CD14-positive monocyte (primary cell): ENCODE data around the gene IGF2. TPM values are rescaled to one million over a fixed set of nuclear protein-coding genes. Genes with fewer than 3 reads are reported as not detected.

Experiments
- DNase-seq, 3 donors: peaks; one replicate each; pipeline ENCODE4 v3.0.0-alpha.2; 2011 to 2022
- H2AFZ ChIP-seq: 2 replicates; pipeline ENCODE4 v1.6.0; 2012; ENCODE audit warnings: mild to moderate bottlenecking, low read depth, low read length, inconsistent platforms; ENCODE audit not compliant: insufficient read depth, poor library complexity, severe bottlenecking
- H3K27ac ChIP-seq, 2 donors: 1 replicate in 1 of 2; 2 replicates in 1 of 2; pipeline ENCODE4 v1.5.1; 2012 to 2013; ENCODE audit warnings: low read length in 2 of 2, control low read depth in 1 of 2, inconsistent platforms in 1 of 2, low read depth in 1 of 2, mild to moderate bottlenecking in 1 of 2
- H3K27me3 ChIP-seq, 2 donors: one replicate each; pipeline versions ENCODE4 v1.6.0 to v1.6.1; 2011 to 2013; ENCODE audit warnings: low read length in 2 of 2; ENCODE audit not compliant: control insufficient read depth in 2 of 2, insufficient read depth in 2 of 2
- H3K36me3 ChIP-seq, 2 donors: replicated peaks in 1 of 2; 1 replicate in 1 of 2; 2 replicates in 1 of 2; pipeline versions ENCODE4 v1.5.1 to v1.6.1; 2012 to 2013; ENCODE audit warnings: low read length in 2 of 2, control low read depth in 1 of 2, inconsistent platforms in 1 of 2, mild to moderate bottlenecking in 1 of 2; ENCODE audit not compliant: insufficient read depth in 2 of 2, control insufficient read depth in 1 of 2
- H3K4me1 ChIP-seq, 2 donors: 1 replicate in 1 of 2; 2 replicates in 1 of 2; pipeline versions ENCODE4 v1.5.1 to v1.6.1; 2012 to 2013; ENCODE audit warnings: low read length in 2 of 2, control low read depth in 1 of 2, inconsistent platforms in 1 of 2, mild to moderate bottlenecking in 1 of 2, moderate library complexity in 1 of 2; ENCODE audit not compliant: insufficient read depth in 2 of 2, control insufficient read depth in 1 of 2
- H3K4me2 ChIP-seq: replicated peaks from 2 replicates; pipeline ENCODE3; 2012; ENCODE audit warnings: low read length, moderate library complexity, mild to moderate bottlenecking; ENCODE audit not compliant: poor library complexity, severe bottlenecking; ENCODE audit errors: extremely low read depth
- H3K4me3 ChIP-seq, 3 experiments: fragments of 200-600 bp in 1 of 3; sonication (generic) in 1 of 3; replicated peaks in 1 of 3; 1 replicate in 2 of 3; 2 replicates in 1 of 3; pipeline ENCODE4 v1.5.1; 2011 to 2013; ENCODE audit warnings: low read length in 3 of 3, mild to moderate bottlenecking in 3 of 3, control low read depth in 2 of 3, low read depth in 2 of 3, inconsistent platforms in 1 of 3, moderate library complexity in 1 of 3
- H3K79me2 ChIP-seq: 2 replicates; pipeline ENCODE4 v1.6.0; 2012; ENCODE audit warnings: mild to moderate bottlenecking, control low read depth, inconsistent platforms, low read length, moderate library complexity; ENCODE audit not compliant: insufficient read depth
- H3K9ac ChIP-seq: 2 replicates; pipeline ENCODE4 v1.6.0; 2017; ENCODE audit warnings: low read length, mild to moderate bottlenecking; ENCODE audit not compliant: insufficient read depth, poor library complexity, severe bottlenecking
- H3K9me3 ChIP-seq, 2 donors: replicated peaks in 1 of 2; 1 replicate in 1 of 2; 2 replicates in 1 of 2; pipeline versions ENCODE4 v1.5.1 to v1.6.1; 2012 to 2013; ENCODE audit warnings: low read length in 2 of 2, control low read depth in 1 of 2; ENCODE audit not compliant: control insufficient read depth in 1 of 2, insufficient read depth in 1 of 2
- H4K20me1 ChIP-seq: 2 replicates; pipeline ENCODE4 v1.6.0; 2012; ENCODE audit warnings: mild to moderate bottlenecking, low read length, control low read depth, moderate library complexity; ENCODE audit not compliant: insufficient read depth
- H3K27ac Mint-ChIP-seq, 7 donors: one replicate each; pipeline ENCODE4 v1.8.0; 2020; ENCODE audit warnings: mild to moderate bottlenecking in 7 of 7, mixed read lengths in 7 of 7, moderate library complexity in 6 of 7, inconsistent platforms in 2 of 7
- H3K27me3 Mint-ChIP-seq, 3 donors: one replicate each; pipeline ENCODE4 v1.8.0; 2021 to 2022; ENCODE audit warnings: low read depth in 3 of 3, mild to moderate bottlenecking in 3 of 3, mixed read lengths in 3 of 3, moderate library complexity in 3 of 3, inconsistent platforms in 1 of 3
- H3K36me3 Mint-ChIP-seq, 2 donors: one replicate each; pipeline ENCODE4 v1.8.0; 2020; ENCODE audit warnings: mixed read lengths in 2 of 2, inconsistent platforms in 1 of 2, mild to moderate bottlenecking in 1 of 2
- H3K4me1 Mint-ChIP-seq: one replicate; pipeline ENCODE4 v1.8.0; 2020; ENCODE audit warnings: mild to moderate bottlenecking, mixed read lengths
- H3K4me3 Mint-ChIP-seq, 2 donors: one replicate each; pipeline ENCODE4 v1.8.0; 2020; ENCODE audit warnings: mild to moderate bottlenecking in 2 of 2, mixed read lengths in 2 of 2, moderate library complexity in 1 of 2
- H3K9me3 Mint-ChIP-seq, 7 donors: one replicate each; pipeline ENCODE4 v1.8.0; 2020 to 2022; ENCODE audit warnings: mixed read lengths in 7 of 7, mild to moderate bottlenecking in 6 of 7, moderate library complexity in 6 of 7, inconsistent platforms in 2 of 7
- WGBS: methylation state at CpG from one replicate; pipeline ENCODE4 v1.1.5; 2013; ENCODE audit warnings: missing lambda C conversion rate; ENCODE audit not compliant: insufficient coverage; 5-methylcytosine and 5-hydroxymethylcytosine counted together
- intact Hi-C, 2 donors: fragments of 100-400 bp; cut with micrococcal nuclease; formaldehyde crosslinking; loops; one replicate each; pipeline versions ENCODE4 v1.15.0 to v1.15.1; 2023
- polyA plus RNA-seq, 3 donors: library from polyadenylated mRNA; depleted of rRNA in 1 of 3; unstranded in 2 of 3; stranded (reverse) in 1 of 3; fragments of 300-500 nt in 2 of 3; fragments of >200 nt in 1 of 3; fragmentation: Illumina TruSeq in 2 of 3; gene quantifications; 1 replicate in 2 of 3; 2 replicates in 1 of 3; pipeline ENCODE4 v1.2.3, GENCODE V29; 2012 to 2021
- TF ChIP-seq, protein P1 (sequence below): fragments of 200-600 bp; IDR thresholded peaks from one replicate; pipeline ENCODE4 v1.8.0; 2022; ENCODE audit warnings: antibody characterized with exemption, mild to moderate bottlenecking

IGF2 gene
- polyA plus RNA-seq, 3 donors: not detected

DNA sequence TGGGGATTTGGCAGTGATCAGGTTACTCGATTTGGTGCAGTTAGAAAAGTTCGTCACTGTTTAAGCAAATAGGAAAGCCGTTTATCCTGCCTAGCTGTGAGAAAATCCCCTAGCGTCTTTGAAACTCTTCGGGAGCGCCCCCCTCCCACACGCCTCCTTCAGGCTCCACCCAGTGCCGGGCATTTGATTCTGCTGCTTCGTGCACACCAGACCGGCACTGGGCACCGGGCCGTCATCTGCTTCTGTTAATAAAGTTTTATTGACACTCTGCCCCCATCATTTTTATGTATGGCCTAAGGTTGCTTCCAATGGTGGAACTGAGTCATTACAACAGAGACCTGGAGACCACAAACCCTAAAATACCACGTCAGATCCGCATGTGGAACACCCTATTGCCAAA is 50.9 kb downstream of the IGF2 start:
- no peak for DNase-seq
- Mint-ChIP-seq H3K36me3 (no peaks in the 10 kb centered on the region), H3K9me3 (peaks cover 9 to 19% (median 16%) of the 10 kb centered on the region in 7 donors), H3K27me3 (peaks cover 10 to 22% (median 10%) of the 10 kb centered on the region in 3 donors), H3K4me3 (no peak overlapping the region), H3K27ac (no peak overlapping the region), H3K4me1 (peaks cover 2% of the 10 kb centered on the region)
- Histone ChIP-seq H3K9ac (no peak overlapping the region), H4K20me1 (no peaks in the 10 kb centered on the region), H3K79me2 (no peaks in the 10 kb centered on the region), H3K27me3 (no peaks in the 10 kb centered on the region), H3K4me2 (no peak overlapping the region), H3K4me1 (no peaks in the 10 kb centered on the region), H3K36me3 (no peaks in the 10 kb centered on the region), H3K27ac (no peak overlapping the region), H3K9me3 (peaks cover 3 to 13% of the 10 kb centered on the region in 2 donors), H2AFZ (no peak overlapping the region), H3K4me3 (no peak overlapping the region)
- intact Hi-C loops: no loop called here
- TF ChIP-seq, protein P1, sequence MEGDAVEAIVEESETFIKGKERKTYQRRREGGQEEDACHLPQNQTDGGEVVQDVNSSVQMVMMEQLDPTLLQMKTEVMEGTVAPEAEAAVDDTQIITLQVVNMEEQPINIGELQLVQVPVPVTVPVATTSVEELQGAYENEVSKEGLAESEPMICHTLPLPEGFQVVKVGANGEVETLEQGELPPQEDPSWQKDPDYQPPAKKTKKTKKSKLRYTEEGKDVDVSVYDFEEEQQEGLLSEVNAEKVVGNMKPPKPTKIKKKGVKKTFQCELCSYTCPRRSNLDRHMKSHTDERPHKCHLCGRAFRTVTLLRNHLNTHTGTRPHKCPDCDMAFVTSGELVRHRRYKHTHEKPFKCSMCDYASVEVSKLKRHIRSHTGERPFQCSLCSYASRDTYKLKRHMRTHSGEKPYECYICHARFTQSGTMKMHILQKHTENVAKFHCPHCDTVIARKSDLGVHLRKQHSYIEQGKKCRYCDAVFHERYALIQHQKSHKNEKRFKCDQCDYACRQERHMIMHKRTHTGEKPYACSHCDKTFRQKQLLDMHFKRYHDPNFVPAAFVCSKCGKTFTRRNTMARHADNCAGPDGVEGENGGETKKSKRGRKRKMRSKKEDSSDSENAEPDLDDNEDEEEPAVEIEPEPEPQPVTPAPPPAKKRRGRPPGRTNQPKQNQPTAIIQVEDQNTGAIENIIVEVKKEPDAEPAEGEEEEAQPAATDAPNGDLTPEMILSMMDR: no peak
- WGBS: 92% methylated on average over 5 of the region's 14 CpGs

DNA sequence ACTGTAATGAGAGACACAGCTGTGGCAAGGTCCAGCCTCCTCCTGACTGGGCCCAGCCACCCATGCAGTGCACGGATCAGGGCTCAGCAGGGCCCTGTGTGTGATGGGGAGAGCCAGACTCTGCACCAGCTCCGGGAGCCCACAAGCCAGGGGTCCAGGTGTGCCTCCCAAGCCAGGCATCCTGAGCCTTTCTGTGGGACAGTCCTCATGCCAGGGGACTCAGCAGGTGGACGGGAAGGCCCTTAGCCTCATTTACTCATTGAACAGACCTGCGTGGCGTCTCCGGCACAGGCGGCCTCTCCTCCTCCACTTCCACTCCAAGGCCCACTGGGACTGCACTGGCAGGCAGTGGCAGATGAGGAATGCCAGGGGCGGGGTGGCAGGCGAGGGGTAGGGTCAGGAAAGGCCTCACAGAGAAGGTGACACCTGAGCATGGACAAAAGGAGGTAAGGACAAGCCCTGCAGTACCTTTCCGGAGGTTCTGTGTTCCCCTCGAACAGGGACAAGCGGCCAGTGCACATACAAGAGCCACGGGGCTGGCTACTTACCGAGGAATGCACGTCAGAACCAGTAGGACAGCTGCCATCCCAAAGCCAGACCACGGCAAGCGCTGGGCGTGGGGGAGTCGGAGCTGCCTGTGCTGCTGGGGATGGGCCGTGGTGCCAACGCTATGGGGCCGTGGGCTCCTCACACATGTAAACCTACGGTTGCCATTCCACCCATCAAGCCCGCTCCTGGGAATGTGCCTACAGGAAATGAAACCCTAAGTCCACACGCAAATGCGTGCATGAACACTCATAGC is 52.7 kb downstream of the IGF2 start:
- H3K4me1 ChIP-seq: no peaks in the 10 kb centered on the region
- H3K36me3 Mint-ChIP-seq: no peaks in the 10 kb centered on the region
- TF ChIP-seq, protein P1: no peak
- intact Hi-C loops: no loop called here
- no peaks in the 10 kb centered on the region for H3K36me3 ChIP-seq
- peaks cover 2% of the 10 kb centered on the region for H3K4me1 Mint-ChIP-seq
- H3K9ac ChIP-seq: no peak overlapping the region
- no peak for DNase-seq
- H3K27ac Mint-ChIP-seq: no peak overlapping the region
- no peak overlapping the region for H3K4me3 Mint-ChIP-seq
- no peak overlapping the region for H3K4me2 ChIP-seq
- H3K4me3 ChIP-seq: no peak overlapping the region
- H3K79me2 ChIP-seq: no peaks in the 10 kb centered on the region
- H3K9me3 ChIP-seq: peaks cover 3 to 14% of the 10 kb centered on the region in 2 donors
- 89% methylated on average over 15 of the region's 26 CpGs for WGBS
- no peaks in the 10 kb centered on the region for H4K20me1 ChIP-seq
- H3K27ac ChIP-seq: no peak overlapping the region
- H3K27me3 Mint-ChIP-seq: peaks cover 6 to 13% (median 10%) of the 10 kb centered on the region in 3 donors
- no peaks in the 10 kb centered on the region for H3K27me3 ChIP-seq
- H2AFZ ChIP-seq: no peak overlapping the region
- peaks cover 9 to 21% (median 16%) of the 10 kb centered on the region in 7 donors for H3K9me3 Mint-ChIP-seq
